GM19455 (cell line): ENCODE data around the gene TBC1D2.
"Not testable (repeated sequence)": the region's sequence is repeated elsewhere in the genome, so short reads cannot be mapped to it uniquely, and the experiment has no call there.

Experiments
- ATAC-seq: cut with Tn5 transposase; IDR thresholded peaks from one replicate; pipeline ENCODE4 v1.9.1; 2021; ENCODE audit not compliant: unreplicated experiment

The TBC1D2 gene, protein sequence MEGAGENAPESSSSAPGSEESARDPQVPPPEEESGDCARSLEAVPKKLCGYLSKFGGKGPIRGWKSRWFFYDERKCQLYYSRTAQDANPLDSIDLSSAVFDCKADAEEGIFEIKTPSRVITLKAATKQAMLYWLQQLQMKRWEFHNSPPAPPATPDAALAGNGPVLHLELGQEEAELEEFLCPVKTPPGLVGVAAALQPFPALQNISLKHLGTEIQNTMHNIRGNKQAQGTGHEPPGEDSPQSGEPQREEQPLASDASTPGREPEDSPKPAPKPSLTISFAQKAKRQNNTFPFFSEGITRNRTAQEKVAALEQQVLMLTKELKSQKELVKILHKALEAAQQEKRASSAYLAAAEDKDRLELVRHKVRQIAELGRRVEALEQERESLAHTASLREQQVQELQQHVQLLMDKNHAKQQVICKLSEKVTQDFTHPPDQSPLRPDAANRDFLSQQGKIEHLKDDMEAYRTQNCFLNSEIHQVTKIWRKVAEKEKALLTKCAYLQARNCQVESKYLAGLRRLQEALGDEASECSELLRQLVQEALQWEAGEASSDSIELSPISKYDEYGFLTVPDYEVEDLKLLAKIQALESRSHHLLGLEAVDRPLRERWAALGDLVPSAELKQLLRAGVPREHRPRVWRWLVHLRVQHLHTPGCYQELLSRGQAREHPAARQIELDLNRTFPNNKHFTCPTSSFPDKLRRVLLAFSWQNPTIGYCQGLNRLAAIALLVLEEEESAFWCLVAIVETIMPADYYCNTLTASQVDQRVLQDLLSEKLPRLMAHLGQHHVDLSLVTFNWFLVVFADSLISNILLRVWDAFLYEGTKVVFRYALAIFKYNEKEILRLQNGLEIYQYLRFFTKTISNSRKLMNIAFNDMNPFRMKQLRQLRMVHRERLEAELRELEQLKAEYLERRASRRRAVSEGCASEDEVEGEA

GRCh38 chr9:98255578-98256296 lies at the start of gene TBC1D2:
Gene TBC1D2, minus strand, starts transcription at chr9:98255649. Its CDS starts 108 bp downstream, at chr9:98255541.
- peak; percentile 89 for ATAC-seq

- ATAC-seq = no peak
Observed at GRCh38 chr9:98304381-98304780, 48.9 kb upstream of the TBC1D2 start.

GRCh38 chr9:98303633-98304125 lies 48.2 kb upstream of the TBC1D2 start:
- ATAC-seq = no peak

DNA sequence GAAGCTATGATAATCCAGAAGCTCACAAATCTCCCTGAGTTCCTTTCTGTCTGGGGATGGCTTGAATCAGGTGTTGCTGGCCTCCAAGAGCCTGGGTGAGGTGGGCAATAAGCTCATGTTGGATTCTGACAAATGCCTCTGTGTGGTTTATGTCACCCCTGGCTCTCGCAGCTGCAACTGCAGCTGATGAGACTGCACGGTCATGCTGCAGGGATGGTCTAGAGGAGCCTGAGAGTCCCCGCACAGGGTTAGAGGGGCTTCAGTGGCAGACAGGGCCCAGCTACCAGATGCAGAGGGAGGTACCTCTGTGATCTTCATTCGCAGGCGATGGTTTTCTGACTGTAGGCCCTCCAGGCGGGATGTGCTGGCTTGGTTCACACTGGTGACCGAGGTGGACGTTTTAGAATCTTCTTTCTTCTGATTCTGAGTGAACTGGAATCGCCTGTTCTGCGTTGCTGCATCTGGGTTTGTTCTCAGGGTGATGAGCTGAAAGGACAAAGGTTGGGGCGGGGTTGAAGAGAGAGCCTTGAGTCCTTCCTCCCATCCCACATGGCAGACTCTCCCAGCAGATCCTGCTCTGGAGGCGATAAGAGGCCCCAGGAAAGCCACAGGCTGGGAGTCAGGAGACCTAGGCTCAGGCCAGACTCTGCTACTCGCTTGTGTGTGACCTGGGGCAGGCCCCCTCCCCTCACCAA lies 47.6 kb upstream of the TBC1D2 start:
- no peak for ATAC-seq

DNA sequence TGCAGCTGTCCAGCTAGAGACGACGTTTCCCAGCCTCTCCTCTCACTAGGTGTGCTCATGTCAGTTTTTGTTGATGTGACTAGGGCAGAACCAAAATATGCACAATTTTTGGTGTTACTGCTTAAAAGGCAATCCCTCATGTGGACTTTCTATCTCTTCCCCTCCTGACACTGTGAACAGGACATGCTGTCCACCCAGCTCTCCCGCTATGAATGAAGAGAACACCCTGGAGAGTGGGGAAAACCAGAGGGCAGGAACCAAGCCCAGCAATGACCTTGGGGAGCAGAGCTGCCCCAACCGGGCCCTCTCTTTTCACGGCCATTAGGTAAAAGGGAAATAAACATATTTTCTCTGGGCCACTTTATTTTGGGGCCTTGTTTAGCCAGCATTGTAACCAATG lies 46.7 kb upstream of the TBC1D2 start:
- no peak for ATAC-seq

DNA sequence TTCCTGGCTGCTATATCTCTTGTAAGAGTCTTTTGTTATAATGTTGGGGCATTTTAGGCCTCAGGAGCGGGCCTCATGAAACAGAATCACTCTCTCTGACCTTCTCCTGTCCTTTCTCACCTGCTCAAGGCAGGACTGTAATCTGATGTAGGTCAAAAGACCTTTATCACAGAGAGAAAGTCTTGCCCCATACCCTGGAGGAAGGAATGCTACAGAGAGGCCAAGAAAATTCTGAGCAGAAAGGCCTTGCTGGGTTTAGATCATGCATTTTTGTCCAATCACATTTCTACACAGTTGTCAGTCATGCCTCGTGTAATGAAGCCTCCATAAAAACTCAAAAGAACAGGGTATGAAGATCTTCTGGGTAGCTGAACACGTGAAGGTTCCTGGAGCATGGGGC lies 45.2 kb upstream of the TBC1D2 start:
- no peak for ATAC-seq

DNA sequence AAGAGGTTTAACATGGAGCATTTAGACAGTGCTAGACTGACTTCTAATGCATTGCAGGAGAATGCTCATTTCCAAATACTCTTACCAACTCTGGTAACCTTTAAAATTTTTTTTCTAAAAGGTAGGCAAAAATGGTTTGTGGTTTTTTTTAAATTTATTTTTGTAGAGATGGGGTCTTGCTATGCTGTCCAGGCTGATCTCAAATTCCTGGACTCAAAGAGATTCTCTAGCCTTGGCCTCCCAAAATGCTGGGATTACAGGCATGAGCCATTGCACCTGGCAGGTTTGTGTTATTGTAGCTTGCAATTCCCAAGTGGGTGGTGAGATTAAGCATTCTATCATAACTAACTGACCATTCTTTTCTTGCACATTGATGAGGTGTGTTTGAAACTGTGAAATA lies 43.0 kb upstream of the TBC1D2 start:
- ATAC-seq = no peak

GRCh38 chr9:98295824-98296223 lies 40.4 kb upstream of the TBC1D2 start:
- no peak for ATAC-seq

DNA sequence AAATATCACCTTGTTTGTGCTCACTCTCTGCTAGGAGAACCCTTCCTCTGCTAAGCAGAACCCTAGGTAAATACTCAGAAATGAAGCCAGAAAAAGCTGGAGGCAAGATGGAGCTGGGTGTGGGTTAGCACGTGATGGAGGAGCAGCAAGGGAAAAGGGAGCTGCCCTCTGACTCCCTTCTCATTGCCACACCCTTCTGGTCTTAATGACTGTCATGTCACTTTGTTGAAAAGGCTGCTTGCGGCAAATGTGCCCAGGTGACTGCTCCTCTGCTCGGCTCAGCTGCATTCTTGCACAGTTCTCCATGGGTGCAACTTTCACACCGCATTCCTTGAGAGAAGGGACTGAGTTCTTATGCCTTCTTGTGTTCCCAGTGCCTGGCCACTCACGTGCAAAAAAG lies 36.4 kb upstream of the TBC1D2 start:
- ATAC-seq = no peak

- no peak for ATAC-seq
Observed at GRCh38 chr9:98290411-98290810, 35.0 kb upstream of the TBC1D2 start.

GRCh38 chr9:98289614-98290201 lies 34.3 kb upstream of the TBC1D2 start:
- ATAC-seq = no peak

GRCh38 chr9:98288881-98289280 lies 33.4 kb upstream of the TBC1D2 start:
- no peak for ATAC-seq

DNA sequence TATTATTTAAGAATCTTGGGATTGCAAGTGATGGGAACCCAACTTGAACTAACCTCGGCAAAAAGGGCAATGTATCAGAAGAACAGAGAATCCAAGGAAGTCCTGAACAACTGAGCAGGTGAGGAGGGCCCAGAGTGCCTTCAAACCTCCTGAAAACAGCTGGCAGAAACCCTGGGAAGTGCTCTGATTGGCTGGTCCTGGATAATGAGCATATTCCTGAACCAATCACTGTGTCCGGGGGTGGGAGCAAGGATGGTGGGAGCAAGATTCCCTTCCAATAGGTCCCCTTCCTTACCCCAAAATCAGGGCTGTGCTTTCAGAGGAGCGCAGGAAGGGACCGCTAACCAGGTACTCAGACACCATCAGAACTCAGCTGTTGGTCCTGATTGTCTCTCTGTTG lies 31.9 kb upstream of the TBC1D2 start:
- no peak for ATAC-seq

DNA sequence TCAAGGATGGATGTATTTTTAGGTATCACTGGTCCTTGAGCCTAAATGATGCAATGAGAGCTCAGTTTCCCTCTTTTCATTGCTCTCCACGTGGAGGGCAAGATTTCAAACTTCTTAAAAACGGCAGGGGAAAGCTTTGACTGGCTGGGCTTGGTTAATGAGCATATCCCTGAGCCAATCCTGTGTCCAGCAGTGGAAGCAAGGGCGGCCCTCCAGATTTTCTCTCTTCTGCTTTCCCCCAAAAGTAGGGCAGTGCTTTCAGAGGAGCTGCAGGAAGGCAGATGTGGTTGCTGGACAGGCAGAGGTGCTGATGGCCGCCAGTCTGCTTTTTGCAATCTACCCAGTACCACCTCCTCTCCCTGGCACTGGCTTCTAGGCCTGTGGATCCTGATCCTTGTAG lies 30.0 kb upstream of the TBC1D2 start:
- ATAC-seq = no peak

DNA sequence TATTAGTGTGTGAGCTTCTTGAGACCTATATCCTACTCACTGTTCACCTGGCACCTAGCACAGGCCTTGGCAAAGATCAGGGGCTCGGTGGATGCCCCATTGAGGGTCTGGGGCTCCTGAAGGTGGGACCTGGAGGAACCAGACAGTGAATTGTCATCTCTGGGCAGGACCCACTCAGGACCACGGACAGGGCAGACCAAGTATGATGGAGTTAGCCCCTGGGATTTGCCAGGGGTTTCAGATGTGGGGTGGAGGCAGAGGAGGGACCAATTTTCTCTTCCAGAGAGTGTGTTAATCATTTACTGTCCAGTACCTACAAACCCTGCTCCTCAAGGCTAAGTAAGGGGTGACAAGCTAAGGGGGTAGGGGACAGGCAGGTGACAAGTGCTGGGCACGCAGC lies 29.3 kb upstream of the TBC1D2 start:
- no peak for ATAC-seq

DNA sequence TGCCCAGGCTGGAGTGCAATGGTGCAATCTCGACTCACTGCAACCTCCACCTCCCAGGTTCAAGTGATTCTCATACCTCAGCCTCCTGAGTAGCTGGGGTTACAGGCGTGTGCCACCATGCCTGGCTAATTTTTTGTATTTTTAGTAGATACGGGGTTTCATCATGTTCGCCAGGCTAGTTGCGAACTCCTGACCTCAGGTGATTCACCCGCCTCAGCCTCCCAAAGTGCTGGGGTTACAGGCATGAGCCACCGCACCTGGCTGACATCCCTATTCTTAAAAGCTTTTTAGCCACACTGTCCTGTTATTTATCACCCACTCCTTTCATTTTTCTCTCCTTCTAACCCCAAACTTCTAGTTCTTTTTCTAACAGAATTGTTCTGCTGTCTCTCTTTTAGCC lies 27.7 kb upstream of the TBC1D2 start:
- ATAC-seq = not testable (repeated sequence)

DNA sequence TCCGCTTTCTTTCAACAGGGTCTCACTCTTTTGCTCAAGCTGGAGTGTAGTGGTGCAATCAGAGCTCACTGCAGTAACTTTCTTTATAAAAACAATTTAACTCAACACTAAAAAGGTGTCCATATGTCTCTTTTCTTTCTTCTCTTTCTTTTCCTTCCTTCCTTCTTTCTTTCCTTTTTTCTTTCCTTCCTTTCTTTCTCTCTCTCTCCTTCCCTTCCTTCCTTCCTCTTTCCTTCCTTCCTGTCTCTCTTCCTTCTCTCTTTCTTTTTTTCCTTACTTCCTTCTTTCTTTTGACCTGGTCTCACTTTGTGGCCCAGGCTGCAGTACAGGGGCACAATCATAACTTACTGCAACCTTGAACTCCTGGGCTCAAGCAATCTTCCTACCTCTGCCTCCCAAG lies 25.8 kb upstream of the TBC1D2 start:
- no peak for ATAC-seq

DNA sequence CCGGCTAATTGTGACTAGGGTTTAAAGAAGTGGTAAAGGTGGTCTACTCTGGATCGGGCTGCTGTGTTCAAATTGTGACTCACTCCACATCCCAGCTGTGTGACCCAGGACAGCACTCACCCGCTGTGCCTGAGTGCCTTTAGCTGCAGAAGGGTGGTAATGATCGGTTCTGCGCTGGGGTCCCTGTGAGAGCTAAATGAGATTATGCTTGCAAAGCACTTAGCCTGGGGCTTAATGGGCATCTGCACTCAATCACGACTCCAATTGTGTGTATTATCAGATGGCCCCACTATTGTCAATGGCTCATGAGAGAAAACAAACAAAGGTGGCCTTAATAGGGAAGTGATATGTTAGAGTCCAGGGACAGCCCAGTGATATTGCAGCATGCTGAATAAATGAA lies 25.1 kb upstream of the TBC1D2 start:
- no peak for ATAC-seq

GRCh38 chr9:98280162-98280561 lies 24.7 kb upstream of the TBC1D2 start:
- no peak for ATAC-seq

- no peak for ATAC-seq
Observed at GRCh38 chr9:98276907-98277469, 21.5 kb upstream of the TBC1D2 start.
